MM.1S (cell line): ENCODE results near the gene ATP1A4.

ENCODE experiments used
- DNase-seq: peaks from one replicate; pipeline ENCODE4 v3.0.0-alpha.2; 2015
- H2AFZ ChIP-seq: fragments of 300-600 bp; sonication (generic); 2 replicates; pipeline ENCODE4 v1.6.0; 2016; ENCODE audit warnings: antibody characterized with exemption, low read length
- H3F3A ChIP-seq: fragments of 300-600 bp; sonication (generic); 2 replicates; pipeline ENCODE4 v1.6.1; 2016; ENCODE audit warnings: mild to moderate bottlenecking, antibody characterized with exemption, low read length, moderate library complexity, mixed read lengths; ENCODE audit not compliant: insufficient read depth
- H3K27ac ChIP-seq: fragments of 300-600 bp; sonication (generic); 2 replicates; pipeline ENCODE4 v1.5.1; 2016; ENCODE audit warnings: mild to moderate bottlenecking, low read length
- H3K27me3 ChIP-seq: fragments of 300-600 bp; sonication (generic); replicated peaks from 2 replicates; pipeline ENCODE4 v1.6.0; 2016; ENCODE audit warnings: low read length; ENCODE audit not compliant: insufficient read depth
- H3K36me3 ChIP-seq: fragments of 300-600 bp; sonication (generic); replicated peaks from 2 replicates; pipeline ENCODE4 v1.6.1; 2016; ENCODE audit warnings: mild to moderate bottlenecking, low read length, mixed read lengths; ENCODE audit not compliant: insufficient read depth
- H3K4me1 ChIP-seq: fragments of 300-600 bp; sonication (generic); 2 replicates; pipeline ENCODE4 v1.6.1; 2016; ENCODE audit warnings: low read length, mixed read lengths
- H3K4me2 ChIP-seq: fragments of 300-600 bp; sonication (generic); 2 replicates; pipeline ENCODE4 v1.6.0; 2016; ENCODE audit warnings: low read depth, low read length
- H3K4me3 ChIP-seq: fragments of 300-600 bp; sonication (generic); 2 replicates; pipeline ENCODE4 v1.5.1; 2016; ENCODE audit warnings: low read length, mixed read lengths
- H3K79me2 ChIP-seq: fragments of 300-600 bp; sonication (generic); 2 replicates; pipeline ENCODE4 v1.6.1; 2016; ENCODE audit warnings: mixed run types, low read length, mixed read lengths
- H3K9ac ChIP-seq: fragments of 300-600 bp; sonication (generic); 2 replicates; pipeline ENCODE4 v1.6.1; 2016; ENCODE audit warnings: low read length, mixed read lengths
- H3K9me2 ChIP-seq: fragments of 300-600 bp; sonication (generic); replicated peaks from 2 replicates; pipeline ENCODE4 v1.6.1; 2016; ENCODE audit warnings: mild to moderate bottlenecking, low read length, mixed read lengths; ENCODE audit not compliant: insufficient read depth
- H3K9me3 ChIP-seq: fragments of 300-600 bp; sonication (generic); replicated peaks from 2 replicates; pipeline ENCODE4 v1.6.1; 2016; ENCODE audit warnings: mild to moderate bottlenecking, low read length, mixed read lengths; ENCODE audit not compliant: insufficient read depth
- H4K20me1 ChIP-seq: fragments of 300-600 bp; sonication (generic); 2 replicates; pipeline ENCODE4 v1.6.1; 2016; ENCODE audit warnings: mild to moderate bottlenecking, low read length, moderate library complexity, mixed read lengths; ENCODE audit not compliant: insufficient read depth
- EZH2 ChIP-seq: fragments of 300-600 bp; sonication (generic); optimal IDR thresholded peaks from 2 replicates; pipeline ENCODE3; 2017; ENCODE audit warnings: low read depth, mild to moderate bottlenecking, antibody characterized with exemption, low read length, mixed read lengths
- EZH2phosphoT487 ChIP-seq: fragments of 300-600 bp; sonication (generic); IDR thresholded peaks from 2 replicates; pipeline ENCODE4 v1.6.1; 2018; ENCODE audit warnings: antibody characterized with exemption, low read length
- TF ChIP-seq, protein P1 (sequence below): fragments of 300-600 bp; sonication (generic); IDR thresholded peaks from 2 replicates; pipeline ENCODE4 v1.5.1; 2016; ENCODE audit warnings: antibody characterized with exemption, low read length, mixed read lengths

The ATP1A4 gene

DNA sequence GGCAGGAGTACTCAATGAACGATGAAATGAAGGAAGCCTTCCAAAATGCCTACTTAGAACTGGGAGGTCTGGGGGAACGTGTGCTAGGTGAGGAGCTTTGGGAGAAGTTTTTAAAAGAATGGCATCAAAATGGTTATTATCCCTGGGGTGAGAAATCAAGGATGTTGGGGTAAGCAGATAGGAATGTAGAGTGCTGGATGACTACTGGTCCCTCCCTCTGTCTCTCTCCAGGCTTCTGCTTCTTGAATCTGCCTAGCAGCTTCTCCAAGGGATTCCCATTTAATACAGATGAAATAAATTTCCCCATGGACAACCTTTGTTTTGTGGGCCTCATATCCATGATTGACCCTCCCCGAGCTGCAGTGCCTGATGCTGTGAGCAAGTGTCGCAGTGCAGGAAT, 20.0 kb downstream of the ATP1A4 start:
- TF ChIP-seq, protein P1, sequence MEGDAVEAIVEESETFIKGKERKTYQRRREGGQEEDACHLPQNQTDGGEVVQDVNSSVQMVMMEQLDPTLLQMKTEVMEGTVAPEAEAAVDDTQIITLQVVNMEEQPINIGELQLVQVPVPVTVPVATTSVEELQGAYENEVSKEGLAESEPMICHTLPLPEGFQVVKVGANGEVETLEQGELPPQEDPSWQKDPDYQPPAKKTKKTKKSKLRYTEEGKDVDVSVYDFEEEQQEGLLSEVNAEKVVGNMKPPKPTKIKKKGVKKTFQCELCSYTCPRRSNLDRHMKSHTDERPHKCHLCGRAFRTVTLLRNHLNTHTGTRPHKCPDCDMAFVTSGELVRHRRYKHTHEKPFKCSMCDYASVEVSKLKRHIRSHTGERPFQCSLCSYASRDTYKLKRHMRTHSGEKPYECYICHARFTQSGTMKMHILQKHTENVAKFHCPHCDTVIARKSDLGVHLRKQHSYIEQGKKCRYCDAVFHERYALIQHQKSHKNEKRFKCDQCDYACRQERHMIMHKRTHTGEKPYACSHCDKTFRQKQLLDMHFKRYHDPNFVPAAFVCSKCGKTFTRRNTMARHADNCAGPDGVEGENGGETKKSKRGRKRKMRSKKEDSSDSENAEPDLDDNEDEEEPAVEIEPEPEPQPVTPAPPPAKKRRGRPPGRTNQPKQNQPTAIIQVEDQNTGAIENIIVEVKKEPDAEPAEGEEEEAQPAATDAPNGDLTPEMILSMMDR = no peak
- TF ChIP-seq EZH2 (no peak), EZH2phosphoT487 (no peak)
- no peaks in the 10 kb centered on the region for H3K36me3 ChIP-seq
- H4K20me1 ChIP-seq = no peaks in the 10 kb centered on the region
- no peaks in the 10 kb centered on the region for H3F3A ChIP-seq
- no peaks in the 10 kb centered on the region for H3K79me2 ChIP-seq
- H3K4me3 ChIP-seq = no peak overlapping the region
- no peak overlapping the region for H3K9ac ChIP-seq
- no peaks in the 10 kb centered on the region for H3K9me3 ChIP-seq
- no peak for DNase-seq
- H2AFZ ChIP-seq = no peak overlapping the region
- H3K9me2 ChIP-seq = no peaks in the 10 kb centered on the region
- H3K27me3 ChIP-seq = peaks cover 8% of the 10 kb centered on the region; the same call in 1 of the 2 replicates
- no peak overlapping the region for H3K27ac ChIP-seq
- no peak overlapping the region for H3K4me2 ChIP-seq
- H3K4me1 ChIP-seq = no peaks in the 10 kb centered on the region

DNA sequence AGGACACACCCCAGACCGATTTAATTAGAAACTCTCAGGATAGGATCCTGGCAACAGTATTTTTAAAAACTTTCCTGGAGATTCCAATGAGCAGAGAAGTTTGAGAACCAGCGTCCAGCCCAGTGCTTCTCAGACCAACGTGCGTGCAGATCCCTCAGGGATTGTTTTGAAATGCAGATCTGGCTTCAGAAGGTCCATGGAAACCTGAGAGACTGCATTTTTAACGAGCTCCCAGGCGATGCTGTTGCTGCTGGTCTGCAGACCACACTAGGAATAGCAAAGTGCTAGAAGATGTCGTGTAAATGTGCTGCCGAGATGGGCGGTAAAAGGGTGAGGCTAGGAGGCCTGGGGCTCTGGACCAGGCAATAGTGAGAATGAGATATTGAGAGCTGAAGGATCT, 20.6 kb downstream of the ATP1A4 start:
- DNase-seq = no peak

DNA sequence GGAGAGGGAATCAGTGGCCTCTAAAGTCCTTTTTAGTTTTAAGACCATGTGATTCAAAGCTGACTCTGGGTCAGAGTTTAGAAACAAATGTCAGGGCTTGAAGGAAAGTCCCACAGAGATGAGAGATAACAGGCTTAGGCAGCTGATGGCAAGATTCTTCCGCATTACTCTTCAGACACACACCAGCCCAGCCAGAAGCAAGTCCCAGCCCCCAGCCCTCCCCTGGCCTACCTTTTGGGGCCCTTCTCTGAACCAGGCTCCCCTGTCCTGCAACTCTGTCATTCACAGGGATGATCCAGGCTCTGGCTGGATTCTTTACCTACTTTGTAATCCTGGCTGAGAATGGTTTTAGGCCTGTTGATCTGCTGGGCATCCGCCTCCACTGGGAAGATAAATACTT, 25.8 kb downstream of the ATP1A4 start:
- DNase-seq = no peak
- H3K4me3 ChIP-seq = no peak overlapping the region
- TF ChIP-seq EZH2 (no peak), EZH2phosphoT487 (no peak)
- TF ChIP-seq, protein P1 = no peak
- no peaks in the 10 kb centered on the region for H3K79me2 ChIP-seq
- H4K20me1 ChIP-seq = no peaks in the 10 kb centered on the region
- H3K9me2 ChIP-seq = no peaks in the 10 kb centered on the region
- H3K36me3 ChIP-seq = no peaks in the 10 kb centered on the region
- H3K4me1 ChIP-seq = no peaks in the 10 kb centered on the region
- no peaks in the 10 kb centered on the region for H3K9me3 ChIP-seq
- no peak overlapping the region for H3K4me2 ChIP-seq
- H3K27me3 ChIP-seq = no peaks in the 10 kb centered on the region
- no peak overlapping the region for H2AFZ ChIP-seq
- no peaks in the 10 kb centered on the region for H3F3A ChIP-seq
- no peak overlapping the region for H3K27ac ChIP-seq
- H3K9ac ChIP-seq = no peak overlapping the region

More for the DNA sequence above, 20.6 kb downstream of the ATP1A4 start:
- H3K36me3 ChIP-seq = no peaks in the 10 kb centered on the region
- H3K9me3 ChIP-seq = no peaks in the 10 kb centered on the region
- no peaks in the 10 kb centered on the region for H3K4me1 ChIP-seq
- no peaks in the 10 kb centered on the region for H3K79me2 ChIP-seq
- H4K20me1 ChIP-seq = no peaks in the 10 kb centered on the region
- no peaks in the 10 kb centered on the region for H3K9me2 ChIP-seq
- peaks cover 8% of the 10 kb centered on the region; the same call in 1 of the 2 replicates for H3K27me3 ChIP-seq
- H3K27ac ChIP-seq = no peak overlapping the region
- H2AFZ ChIP-seq = no peak overlapping the region
- H3K4me3 ChIP-seq = no peak overlapping the region
- H3K4me2 ChIP-seq = no peak overlapping the region
- no peaks in the 10 kb centered on the region for H3F3A ChIP-seq
- TF ChIP-seq, protein P1 = no peak
- TF ChIP-seq EZH2phosphoT487 (no peak), EZH2 (no peak)
- H3K9ac ChIP-seq = no peak overlapping the region

DNA sequence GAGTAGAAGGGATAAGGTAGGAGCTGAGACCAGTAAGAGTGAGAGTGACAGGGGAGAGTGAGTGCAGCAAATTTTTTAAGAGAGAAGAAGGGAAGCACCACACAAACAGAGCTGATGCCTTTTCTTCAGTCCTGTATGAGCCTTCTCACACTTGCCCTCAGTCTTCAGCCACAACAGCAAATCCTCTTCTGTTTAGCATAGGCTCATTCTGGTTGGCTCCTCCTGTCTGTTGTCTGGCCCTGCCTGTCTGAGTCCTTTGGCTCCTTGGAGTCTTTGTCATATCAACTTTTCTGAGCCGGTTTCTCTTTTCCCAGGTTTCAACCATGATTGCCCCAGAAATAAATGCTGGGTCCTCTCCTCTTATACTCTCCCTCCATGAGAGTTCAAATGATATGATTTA, 26.3 kb downstream of the ATP1A4 start:
- H3K9me2 ChIP-seq = no peaks in the 10 kb centered on the region
- TF ChIP-seq EZH2phosphoT487 (no peak), EZH2 (no peak)
- TF ChIP-seq, protein P1 = no peak
- no peaks in the 10 kb centered on the region for H3K9me3 ChIP-seq
- no peaks in the 10 kb centered on the region for H3K4me1 ChIP-seq
- no peak overlapping the region for H3K4me3 ChIP-seq
- no peak overlapping the region for H2AFZ ChIP-seq
- H3K9ac ChIP-seq = no peak overlapping the region
- no peak for DNase-seq
- no peaks in the 10 kb centered on the region for H3K79me2 ChIP-seq
- no peaks in the 10 kb centered on the region for H3K36me3 ChIP-seq
- H3K27me3 ChIP-seq = no peaks in the 10 kb centered on the region
- H3K27ac ChIP-seq = no peak overlapping the region
- no peaks in the 10 kb centered on the region for H3F3A ChIP-seq
- H4K20me1 ChIP-seq = no peaks in the 10 kb centered on the region
- H3K4me2 ChIP-seq = no peak overlapping the region
